Measurements from ENCODE around the gene TLR5. TPM values are rescaled to one million over a fixed set of nuclear protein-coding genes. Genes with fewer than 3 reads are reported as not detected.

The TLR5 gene
- total and polyA plus RNA-seq, 2 donors from 2014 or later, result 3.7 to 31.3 TPM

DNA sequence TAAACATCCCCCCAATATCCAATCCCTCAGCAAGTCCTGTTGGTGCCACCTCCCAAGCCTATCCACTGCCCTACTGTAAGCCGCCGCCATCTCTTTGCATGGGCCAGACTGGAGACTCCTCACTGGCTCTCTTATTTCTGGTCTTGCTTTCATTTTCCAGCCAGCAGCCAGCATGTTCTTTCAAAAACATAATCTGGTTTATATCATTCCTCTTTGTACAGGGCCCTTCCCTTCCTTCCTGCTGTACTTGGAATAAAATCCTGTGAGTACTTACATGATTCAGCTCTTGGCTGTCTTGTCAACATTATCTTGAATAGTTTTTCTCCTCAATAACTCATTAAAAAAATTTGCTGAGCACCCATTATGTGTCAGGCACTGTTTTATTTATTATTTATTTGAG is 28.2 kb downstream of the TLR5 start:
- DNase-seq, result no peak
- intact Hi-C loops (cut with DNase I), result no loop called here
- no peak for FAIRE-seq

DNA sequence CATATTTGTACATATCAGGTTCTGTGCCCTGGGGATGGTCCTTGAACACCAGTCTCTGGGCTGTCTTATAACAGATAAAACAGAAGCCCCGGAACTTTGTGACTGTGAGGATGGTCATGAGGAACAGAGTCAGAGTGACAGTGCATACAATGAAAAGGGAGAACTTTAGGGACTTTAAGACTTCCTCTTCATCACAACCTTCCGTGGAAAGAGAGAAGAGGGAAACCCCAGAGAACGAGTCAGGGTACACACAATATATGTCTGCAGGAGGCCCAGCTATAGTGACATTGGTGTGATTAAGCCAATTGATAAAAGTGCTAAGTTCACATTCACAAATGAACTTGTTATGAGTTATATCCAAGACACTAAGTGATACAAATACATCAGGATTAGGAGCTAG is 32.1 kb downstream of the TLR5 start:
- Histone ChIP-seq H3K27ac (ENCODE audit: low read depth in 2 of 2, low read length in 2 of 2) (no peak overlapping the region), H3K9me3 (ENCODE audit: control insufficient read depth in 2 of 3, insufficient read depth in 1 of 3, low read length in 3 of 3) (no peaks in the 10 kb centered on the region), H3K9ac (ENCODE audit: low read length in 3 of 3) (no peak overlapping the region), H3K4me1 (ENCODE audit: control insufficient read depth in 2 of 3, insufficient read depth in 2 of 3, low read depth in 1 of 3, low read length in 3 of 3) (no peaks in the 10 kb centered on the region), H3K27me3 (ENCODE audit: control insufficient read depth, insufficient read depth, low read length) (no peaks in the 10 kb centered on the region), H3K36me3 (ENCODE audit: control insufficient read depth in 2 of 3, insufficient read depth in 3 of 3, low read length in 3 of 3) (no peaks in the 10 kb centered on the region), H3K4me3 (ENCODE audit: low read length in 3 of 3) (no peak overlapping the region)
- TF ChIP-seq, protein P1, sequence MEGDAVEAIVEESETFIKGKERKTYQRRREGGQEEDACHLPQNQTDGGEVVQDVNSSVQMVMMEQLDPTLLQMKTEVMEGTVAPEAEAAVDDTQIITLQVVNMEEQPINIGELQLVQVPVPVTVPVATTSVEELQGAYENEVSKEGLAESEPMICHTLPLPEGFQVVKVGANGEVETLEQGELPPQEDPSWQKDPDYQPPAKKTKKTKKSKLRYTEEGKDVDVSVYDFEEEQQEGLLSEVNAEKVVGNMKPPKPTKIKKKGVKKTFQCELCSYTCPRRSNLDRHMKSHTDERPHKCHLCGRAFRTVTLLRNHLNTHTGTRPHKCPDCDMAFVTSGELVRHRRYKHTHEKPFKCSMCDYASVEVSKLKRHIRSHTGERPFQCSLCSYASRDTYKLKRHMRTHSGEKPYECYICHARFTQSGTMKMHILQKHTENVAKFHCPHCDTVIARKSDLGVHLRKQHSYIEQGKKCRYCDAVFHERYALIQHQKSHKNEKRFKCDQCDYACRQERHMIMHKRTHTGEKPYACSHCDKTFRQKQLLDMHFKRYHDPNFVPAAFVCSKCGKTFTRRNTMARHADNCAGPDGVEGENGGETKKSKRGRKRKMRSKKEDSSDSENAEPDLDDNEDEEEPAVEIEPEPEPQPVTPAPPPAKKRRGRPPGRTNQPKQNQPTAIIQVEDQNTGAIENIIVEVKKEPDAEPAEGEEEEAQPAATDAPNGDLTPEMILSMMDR (IDR thresholded peaks at IDR 0.05; ENCODE audit: borderline replicate concordance, extremely low read depth, insufficient read depth), result no peak
- no peak for DNase-seq
- intact Hi-C loops (cut with DNase I), result no loop called here
- FAIRE-seq, result no peak

More for the DNA sequence above, 28.2 kb downstream of the TLR5 start:
- Histone ChIP-seq H3K27ac (ENCODE audit: low read depth in 2 of 2, low read length in 2 of 2) (no peak overlapping the region), H3K4me3 (ENCODE audit: low read length in 3 of 3) (no peak overlapping the region), H3K4me1 (ENCODE audit: control insufficient read depth in 2 of 3, insufficient read depth in 2 of 3, low read depth in 1 of 3, low read length in 3 of 3) (peaks cover 0 to 3% (median 0%) of the 10 kb centered on the region in 3 donors), H3K9me3 (ENCODE audit: control insufficient read depth in 2 of 3, insufficient read depth in 1 of 3, low read length in 3 of 3) (no peaks in the 10 kb centered on the region), H3K36me3 (ENCODE audit: control insufficient read depth in 2 of 3, insufficient read depth in 3 of 3, low read length in 3 of 3) (no peaks in the 10 kb centered on the region), H3K27me3 (ENCODE audit: control insufficient read depth, insufficient read depth, low read length) (no peaks in the 10 kb centered on the region), H3K9ac (ENCODE audit: low read length in 3 of 3) (no peak overlapping the region)
- TF ChIP-seq, protein P1 (IDR thresholded peaks at IDR 0.05; ENCODE audit: borderline replicate concordance, extremely low read depth, insufficient read depth), result no peak

DNA sequence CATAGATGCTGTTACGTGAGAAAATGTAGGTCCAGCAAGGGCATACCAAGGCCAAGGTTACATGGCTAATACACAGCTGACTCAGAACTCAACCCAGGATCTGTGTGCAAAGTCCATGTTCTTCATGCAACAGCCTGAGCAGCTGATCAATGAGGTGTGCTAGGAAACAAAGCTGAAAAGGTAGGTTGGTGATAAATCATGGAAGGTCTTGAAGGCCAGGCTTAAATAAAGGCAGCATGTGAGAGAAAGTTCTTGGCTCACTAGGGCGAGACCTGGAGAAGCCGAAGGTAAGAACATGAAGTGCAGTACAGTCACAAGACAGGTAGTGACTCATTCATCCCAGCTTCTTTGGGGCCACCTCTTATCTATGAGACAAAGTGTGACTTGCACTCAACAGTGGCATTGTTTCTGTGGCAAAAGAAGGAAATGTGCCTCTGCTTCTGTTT is 33.4 kb downstream of the TLR5 start:
- no peaks in the 10 kb centered on the region for H3K27me3 ChIP-seq (ENCODE audit: control insufficient read depth, insufficient read depth, low read length)
- no peak overlapping the region for H3K4me3 ChIP-seq (ENCODE audit: low read length in 3 of 3)
- H3K36me3 ChIP-seq (ENCODE audit: control insufficient read depth in 2 of 3, insufficient read depth in 3 of 3, low read length in 3 of 3), result no peaks in the 10 kb centered on the region
- H3K9me3 ChIP-seq (ENCODE audit: control insufficient read depth in 2 of 3, insufficient read depth in 1 of 3, low read length in 3 of 3), result no peaks in the 10 kb centered on the region
- intact Hi-C loops (cut with DNase I), result no loop called here
- TF ChIP-seq, protein P1 (IDR thresholded peaks at IDR 0.05; ENCODE audit: borderline replicate concordance, extremely low read depth, insufficient read depth), result no peak
- no peaks in the 10 kb centered on the region for H3K4me1 ChIP-seq (ENCODE audit: control insufficient read depth in 2 of 3, insufficient read depth in 2 of 3, low read depth in 1 of 3, low read length in 3 of 3)
- FAIRE-seq, result no peak
- peak overlapping the region in 1 of 2 donors; percentile 23 for H3K27ac ChIP-seq (ENCODE audit: low read depth in 2 of 2, low read length in 2 of 2)
- peak in 1 of 5 donors; percentile 35 for DNase-seq
- no peak overlapping the region for H3K9ac ChIP-seq (ENCODE audit: low read length in 3 of 3)

DNA sequence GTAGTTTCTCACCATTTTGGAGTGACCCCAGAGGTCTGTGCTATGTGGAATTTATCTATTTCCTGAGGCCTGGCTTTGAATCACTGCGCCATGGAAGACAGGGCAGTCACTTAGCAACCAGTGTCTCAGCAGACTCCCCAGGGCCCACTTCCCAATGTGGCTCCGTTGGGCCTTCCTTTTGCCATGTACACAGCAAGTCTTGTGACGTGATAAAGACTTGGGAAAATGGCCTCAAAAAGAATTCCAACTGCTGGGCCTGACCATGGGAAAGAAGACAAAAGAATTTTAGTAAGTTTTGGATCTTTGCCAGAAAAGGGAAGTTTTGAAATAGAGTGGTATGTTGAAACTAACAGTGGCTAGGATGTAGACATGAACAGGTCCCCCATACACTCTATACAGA is 36.2 kb downstream of the TLR5 start:
- Histone ChIP-seq H3K4me3 (ENCODE audit: low read length in 3 of 3) (no peak overlapping the region), H3K9ac (ENCODE audit: low read length in 3 of 3) (no peak overlapping the region), H3K4me1 (ENCODE audit: control insufficient read depth in 2 of 3, insufficient read depth in 2 of 3, low read depth in 1 of 3, low read length in 3 of 3) (peaks cover 0 to 3% (median 0%) of the 10 kb centered on the region in 3 donors), H3K36me3 (ENCODE audit: control insufficient read depth in 2 of 3, insufficient read depth in 3 of 3, low read length in 3 of 3) (no peaks in the 10 kb centered on the region), H3K27ac (ENCODE audit: low read depth in 2 of 2, low read length in 2 of 2) (no peak overlapping the region), H3K27me3 (ENCODE audit: control insufficient read depth, insufficient read depth, low read length) (no peaks in the 10 kb centered on the region), H3K9me3 (ENCODE audit: control insufficient read depth in 2 of 3, insufficient read depth in 1 of 3, low read length in 3 of 3) (no peaks in the 10 kb centered on the region)
- intact Hi-C loops (cut with DNase I), result no loop called here
- DNase-seq (peak in 2 of 5 donors; percentile 27 to 35), FAIRE-seq (no peak)
- TF ChIP-seq, protein P1 (IDR thresholded peaks at IDR 0.05; ENCODE audit: borderline replicate concordance, extremely low read depth, insufficient read depth), result no peak

Measured in kidney (tissue), 14 donors.